HG03342 (cell line): Measurements from ENCODE around the gene EML3.
A peak's percentile ranks its signal among the peaks of the same experiment; 100 is the strongest.
"Not testable (repeated sequence)": the region's sequence is repeated elsewhere in the genome, so short reads cannot be mapped to it uniquely, and the experiment has no call there.

Source experiments
- ATAC-seq: cut with Tn5 transposase; IDR thresholded peaks from one replicate; pipeline ENCODE4 v1.9.1; 2021; ENCODE audit warnings: mild to moderate bottlenecking, moderate library complexity; ENCODE audit not compliant: unreplicated experiment

EML3 gene

GRCh38 chr11:62612366-62613290 is at the start of gene EML3, which contains the start of gene ROM1:
Gene EML3 (minus strand): TSS chr11:62612775. CDS start chr11:62612457, 318 bp downstream.
Gene ROM1 (plus strand): TSS chr11:62613257. CDS start chr11:62613282, 25 bp downstream.
- peak; percentile 71 for ATAC-seq

GRCh38 chr11:62656796-62657429 is 44.3 kb upstream of the EML3 start:
- ATAC-seq: no peak

GRCh38 chr11:62654297-62654696 is 41.7 kb upstream of the EML3 start:
- no peak for ATAC-seq

GRCh38 chr11:62652161-62653006 is 39.8 kb upstream of the EML3 start:
- ATAC-seq: no peak

- ATAC-seq: not testable (repeated sequence)
These were observed 37.7 kb upstream of the EML3 start for GRCh38 chr11:62650283-62650682.

- ATAC-seq: no peak
These were observed 36.9 kb upstream of the EML3 start for GRCh38 chr11:62649486-62649885.

- no peak for ATAC-seq
These were observed 36.4 kb upstream of the EML3 start for GRCh38 chr11:62648967-62649364.

GRCh38 chr11:62648185-62648966 is 35.8 kb upstream of the EML3 start:
- no peak for ATAC-seq

GRCh38 chr11:62647609-62648005 is 35.0 kb upstream of the EML3 start:
- no peak for ATAC-seq

- ATAC-seq: no peak
These were observed 34.4 kb upstream of the EML3 start for GRCh38 chr11:62646825-62647608.

- peak; percentile 92 for ATAC-seq
These were observed 33.6 kb upstream of the EML3 start, which contains the start of gene GANAB for GRCh38 chr11:62645946-62646824. Gene GANAB (minus strand): TSS chr11:62646613. CDS start chr11:62646599, 14 bp downstream.

- no peak for ATAC-seq
These were observed 33.0 kb upstream of the EML3 start for GRCh38 chr11:62645671-62645945.

GRCh38 chr11:62644220-62644619 is 31.6 kb upstream of the EML3 start:
- no peak for ATAC-seq

GRCh38 chr11:62632492-62632891 is 19.9 kb upstream of the EML3 start:
- ATAC-seq: no peak

- ATAC-seq: no peak
These were observed 15.1 kb upstream of the EML3 start for GRCh38 chr11:62627713-62628112.

- no peak for ATAC-seq
These were observed 10.0 kb upstream of the EML3 start for GRCh38 chr11:62622476-62623089.

GRCh38 chr11:62621567-62622470 is 9.2 kb upstream of the EML3 start, which contains the start of gene B3GAT3:
Gene B3GAT3 (minus strand): TSS chr11:62621986. CDS start chr11:62621947, 39 bp downstream.
- ATAC-seq: peak; percentile 92
